Measurements from ENCODE around the gene IHH. TPM values are rescaled to one million over a fixed set of nuclear protein-coding genes. Genes with fewer than 3 reads are reported as not detected.

IHH gene
- total RNA-seq, 1 experiment from 2014 or later, result 0.17 TPM

GRCh38 chr2:219016721-219017120 lies 44.0 kb downstream of the IHH start (continued):
- no peak for TF ChIP-seq ZNF274 (IDR thresholded peaks at IDR 0.05; ENCODE audit: low read depth, low read length)
- no peak for TF ChIP-seq POLR2AphosphoS5 (IDR thresholded peaks at IDR 0.05; ENCODE audit: low read depth, low read length)
- no peak for TF ChIP-seq EGR1 (IDR thresholded peaks at IDR 0.05; ENCODE audit: low read depth)
- no peak for TF ChIP-seq YY1 (IDR thresholded peaks at IDR 0.05; ENCODE audit: extremely low read depth, insufficient replicate concordance, low read depth, low read length)
- no peak for TF ChIP-seq EZH2phosphoT487 (IDR thresholded peaks at IDR 0.05; ENCODE audit: borderline replicate concordance)
- TF ChIP-seq SP1 (IDR thresholded peaks at IDR 0.05; ENCODE audit: low read depth), result no peak
- TF ChIP-seq SIN3A (IDR thresholded peaks at IDR 0.05; ENCODE audit: low read depth), result no peak
- TF ChIP-seq EZH2 (IDR thresholded peaks at IDR 0.05), result no peak

GRCh38 chr2:219010873-219011272 lies 49.8 kb downstream of the IHH start:
- Histone ChIP-seq H3K4me1 (ENCODE audit: control insufficient read depth in 1 of 2, insufficient read depth in 2 of 2, low read length in 2 of 2) (no peaks in the 10 kb centered on the region), H3K9ac (ENCODE audit: low read length) (no peak overlapping the region), H3K27ac (ENCODE audit: low read depth, low read length) (no peak overlapping the region), H3K4me3 (replicated peaks in 1 of 2; ENCODE audit: low read depth in 1 of 2, low read length in 2 of 2) (no peak overlapping the region), H3K9me3 (ENCODE audit: control insufficient read depth in 1 of 2, insufficient read depth in 1 of 2, low read depth in 1 of 2, low read length in 2 of 2) (no peaks in the 10 kb centered on the region; a peak in 1 of 4 replicates), H4K20me1 (ENCODE audit: insufficient read depth) (no peaks in the 10 kb centered on the region), H3K27me3 (ENCODE audit: insufficient read depth, low read length) (no peaks in the 10 kb centered on the region), H3K79me2 (ENCODE audit: insufficient read depth, low read length) (no peaks in the 10 kb centered on the region), H3K36me3 (ENCODE audit: control insufficient read depth in 1 of 2, insufficient read depth in 2 of 2, low read length in 2 of 2) (no peaks in the 10 kb centered on the region), H2AFZ (ENCODE audit: low read depth, low read length, poor library complexity, severe bottlenecking) (no peak overlapping the region), H3K4me2 (ENCODE audit: low read length) (no peak overlapping the region), H3K9me2 (ENCODE audit: insufficient read depth) (no peaks in the 10 kb centered on the region)
- intact Hi-C loops (cut with micrococcal nuclease), result no loop called here
- ChIA-PET CTCF (interaction anchor here (0.7 to 5.1 kb wide), 11 partner anchors 9 to 160 kb away, joined by 3 to 30 read pairs (median 4); no protein-coding TSS in a partner anchor), RAD21 (ENCODE audit: low non-redundant PET in 1 of 2, low total read pairs in 2 of 2, uncharacterized antibody in 2 of 2, unreplicated experiment in 2 of 2) (interaction anchor here in 1 of 2 experiments (0.6 to 0.7 kb wide), 2 partner anchors 8 to 45 kb away, joined by 3 to 4 read pairs; no protein-coding TSS in a partner anchor), POLR2A (interaction anchor here (2.5 kb wide), 1 partner anchor 9 kb away, joined by 9 read pairs; no protein-coding TSS in a partner anchor)
- ATAC-seq (no peak), DNase-seq (ENCODE audit: low read depth, low spot score) (no peak)
- BruUV-seq (replicated peaks), result no TSS peak
- TF ChIP-seq EZH2phosphoT487 (IDR thresholded peaks at IDR 0.05; ENCODE audit: borderline replicate concordance) (no peak), EGR1 (IDR thresholded peaks at IDR 0.05; ENCODE audit: low read depth) (no peak), SIN3A (IDR thresholded peaks at IDR 0.05; ENCODE audit: low read depth) (no peak), ATF3 (IDR thresholded peaks at IDR 0.05) (no peak), POLR2A (IDR thresholded peaks at IDR 0.05; ENCODE audit: borderline replicate concordance, extremely low read depth, insufficient read depth, insufficient read length) (no peak), CBX3 (IDR thresholded peaks at IDR 0.05; ENCODE audit: low read depth) (no peak), JUND (IDR thresholded peaks at IDR 0.05) (no peak), EZH2 (IDR thresholded peaks at IDR 0.05) (no peak), POLR2AphosphoS5 (IDR thresholded peaks at IDR 0.05; ENCODE audit: low read depth, low read length) (no peak), ZNF274 (IDR thresholded peaks at IDR 0.05; ENCODE audit: low read depth, low read length) (no peak)
